H1 (cell line): Measurements from ENCODE around the gene CHCHD6. TPM values are rescaled to one million over a fixed set of nuclear protein-coding genes. Genes with fewer than 3 reads are reported as not detected.

ENCODE experiments used
- ATF2 ChIP-seq: IDR thresholded peaks from 2 replicates; pipeline ENCODE4 v1.6.1; 2012; ENCODE audit warnings: low read length, inconsistent platforms
- BACH1 ChIP-seq: IDR thresholded peaks from 2 replicates; pipeline ENCODE4 v1.6.1; 2012; ENCODE audit warnings: low read length, improper control_type of control experiment
- JUN ChIP-seq: IDR thresholded peaks from 2 replicates; pipeline ENCODE4 v1.6.1; 2011; ENCODE audit warnings: low read depth, mild to moderate bottlenecking, improper control_type of control experiment, low read length
- RXRA ChIP-seq: IDR thresholded peaks from 2 replicates; pipeline ENCODE4 v1.6.1; 2011; ENCODE audit warnings: low read depth, mild to moderate bottlenecking, low read length, moderate library complexity; ENCODE audit not compliant: insufficient read depth
- TCF12 ChIP-seq: IDR thresholded peaks from 2 replicates; pipeline ENCODE4 v1.6.1; 2011; ENCODE audit warnings: low read depth, mild to moderate bottlenecking, low read length
- polyA plus RNA-seq, 7 experiments: library from polyadenylated mRNA; depleted of rRNA in 3 of 7; stranded (reverse) in 5 of 7; unstranded in 2 of 7; fragments of >200 nt in 5 of 7; fragments of 200-250 nt in 2 of 7; gene quantifications; 1 replicate in 5 of 7; 2 replicates in 1 of 7; 4 replicates in 1 of 7; pipeline versions ENCODE4 v1.2.1 to v1.2.3, GENCODE V29; 2011 to 2013; ENCODE audit warnings: missing spikeins in 2 of 7, mixed read lengths in 2 of 7
- total RNA-seq: library from RNA; stranded (reverse); fragmentation: NEBNext Ultra II Directional; extraction: Animal tissue kit (Norgen Biotek cat#: 25700); gene quantifications from 2 replicates; pipeline ENCODE4 v1.2.1, GENCODE V29; 2021

CHCHD6 gene
- total and polyA plus RNA-seq, 2 of the 8 experiments (the other 6 are each of a cell fraction or from before 2014, with no cell fraction given), result 32.4 to 37.6 TPM

- TF ChIP-seq ATF2, result no peak
- no peak for TF ChIP-seq BACH1
- no peak for TF ChIP-seq RXRA
- TF ChIP-seq JUN, result no peak
- TF ChIP-seq TCF12, result no peak
Observed at GRCh38 chr3:126798521-126798920, 94.5 kb downstream of the CHCHD6 start (continued).
